GM18502 (cell line): Measurements from ENCODE around the gene ENAH.

Experiments
- ATAC-seq: cut with Tn5 transposase; IDR thresholded peaks from one replicate; pipeline ENCODE4 v1.9.1; 2021; ENCODE audit warnings: mild to moderate bottlenecking; ENCODE audit not compliant: unreplicated experiment, poor library complexity

ENAH gene

GRCh38 chr1:225462714-225463574, 190.0 kb downstream of the ENAH start:
- no peak for ATAC-seq

GRCh38 chr1:225462429-225462713, 190.6 kb downstream of the ENAH start:
- ATAC-seq: no peak

DNA sequence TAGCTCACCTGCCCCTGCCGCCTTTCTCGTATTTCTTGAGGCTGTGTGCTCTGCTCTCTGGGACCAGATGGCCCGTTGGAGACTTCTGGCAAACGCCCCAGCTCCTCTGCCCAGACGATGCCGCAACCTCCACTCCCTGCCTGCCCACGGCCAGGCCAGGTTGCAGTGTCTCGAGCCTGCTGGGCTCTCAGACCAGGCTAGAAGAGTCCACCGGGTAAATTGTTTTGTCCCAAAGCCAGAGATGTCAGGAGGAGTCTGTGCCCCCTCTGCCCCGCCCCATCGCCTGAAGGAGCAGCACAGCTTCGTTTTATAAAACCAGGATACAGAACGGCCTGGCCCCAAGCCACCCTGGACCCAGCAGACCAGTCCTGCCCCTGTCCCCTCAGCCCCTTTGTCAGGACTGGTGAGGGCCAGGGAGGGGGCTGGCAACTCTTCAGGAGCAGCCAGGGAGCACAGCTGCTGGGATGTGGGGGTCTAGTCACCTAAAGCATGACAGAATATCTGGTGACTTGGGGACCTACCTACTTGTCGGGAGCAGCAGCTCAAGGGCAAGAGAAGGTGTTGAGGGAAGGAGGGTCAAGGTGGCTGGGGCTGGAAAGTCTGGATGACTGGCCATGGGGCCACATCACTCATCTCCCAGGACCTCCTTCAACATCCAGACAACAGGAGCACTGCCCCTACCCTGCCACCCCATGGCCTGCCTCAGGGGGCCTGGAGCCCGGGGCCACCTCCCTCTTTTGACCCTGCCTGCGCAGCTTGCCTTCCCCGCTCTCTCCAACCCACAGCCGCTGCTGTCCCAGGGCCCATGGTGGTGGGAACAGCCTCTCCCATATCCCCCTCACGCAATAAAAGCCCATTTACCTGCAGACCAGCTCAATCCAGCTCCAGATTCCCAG, 191.1 kb downstream of the ENAH start:
- no peak for ATAC-seq

DNA sequence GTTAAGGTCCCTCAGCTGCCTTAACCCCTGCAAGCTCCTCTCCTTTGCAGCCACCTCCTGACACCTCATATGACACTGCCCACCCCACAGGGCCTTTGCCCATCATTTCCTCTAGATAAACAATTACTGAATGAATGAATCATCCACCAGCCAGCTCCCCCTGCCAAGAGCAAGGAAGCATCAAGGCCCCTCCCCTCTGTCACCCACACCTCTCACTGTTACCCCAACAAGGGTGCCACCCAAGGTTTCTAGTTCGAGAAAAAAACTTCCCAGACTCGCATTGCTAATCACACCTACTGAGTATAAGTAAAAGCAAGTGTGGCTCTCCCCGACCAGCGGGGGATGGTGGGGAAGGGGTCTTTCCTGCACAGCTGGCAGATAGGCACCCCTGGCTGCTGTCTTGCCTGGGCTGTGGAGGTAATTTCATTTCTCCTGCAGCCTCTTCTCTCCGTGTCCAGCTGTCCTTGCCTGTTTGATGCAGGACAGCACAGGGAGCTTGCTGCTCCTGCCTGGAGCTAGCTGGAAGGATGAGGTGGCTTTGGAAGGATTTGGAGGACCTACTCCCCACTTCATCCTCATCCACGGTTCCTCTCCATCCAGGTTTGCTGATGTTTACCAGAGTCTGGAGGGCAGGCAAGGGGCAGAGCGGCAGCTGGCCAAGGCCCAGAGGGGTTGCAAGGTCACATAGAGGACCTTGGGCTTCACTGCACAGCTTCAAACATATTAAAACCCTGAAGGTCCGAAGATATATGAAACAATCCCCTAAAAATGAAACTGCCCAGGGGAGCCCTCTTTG, 192.0 kb downstream of the ENAH start:
- no peak for ATAC-seq

DNA sequence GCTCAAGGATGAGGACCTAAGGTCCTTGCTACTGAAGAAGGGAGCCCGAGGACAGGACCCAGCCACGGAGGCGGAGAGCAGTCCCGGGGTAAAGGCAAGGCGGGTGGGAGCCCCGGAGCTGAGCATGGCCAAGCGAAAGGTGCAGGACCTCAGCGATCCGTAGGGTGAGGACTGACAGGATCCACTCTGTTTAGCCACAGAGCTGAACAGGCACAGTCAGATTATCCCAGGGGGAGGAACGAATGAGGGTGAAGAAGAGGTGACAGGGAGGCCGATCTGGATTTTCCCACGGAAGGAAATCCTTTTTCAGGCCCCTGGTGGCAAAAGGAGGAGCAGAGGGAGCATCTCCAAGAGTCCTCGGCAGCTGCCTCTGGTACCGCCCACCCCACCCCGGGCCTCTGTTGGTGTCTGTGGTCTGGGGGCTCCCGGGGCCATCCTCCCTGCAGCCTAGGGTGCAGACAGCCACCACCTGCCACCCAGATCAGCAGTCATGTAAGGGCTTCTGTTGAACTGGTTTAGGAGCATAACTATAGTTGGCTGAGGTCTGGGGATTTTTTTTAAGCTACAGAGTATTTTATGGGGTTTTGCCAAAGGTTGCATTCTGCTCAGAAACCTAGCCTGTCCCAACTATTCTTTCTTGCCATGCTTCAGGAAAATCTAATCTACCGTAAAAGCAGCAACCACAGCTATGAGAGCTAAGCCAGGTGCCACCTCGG, 192.7 kb downstream of the ENAH start:
- ATAC-seq: no peak

GRCh38 chr1:225458222-225458631, 194.7 kb downstream of the ENAH start:
- no peak for ATAC-seq

- ATAC-seq: no peak
Measured at GRCh38 chr1:225454733-225455132, 198.2 kb downstream of the ENAH start.

- no peak for ATAC-seq
Measured at GRCh38 chr1:225453797-225454648, 198.9 kb downstream of the ENAH start.

GRCh38 chr1:225451840-225452515, 200.9 kb downstream of the ENAH start:
- ATAC-seq: no peak

- no peak for ATAC-seq
Measured at GRCh38 chr1:225451340-225451739, 201.6 kb downstream of the ENAH start.

- no peak for ATAC-seq
Measured at GRCh38 chr1:225450491-225451191, 202.3 kb downstream of the ENAH start.

GRCh38 chr1:225449774-225450173, 203.1 kb downstream of the ENAH start:
- ATAC-seq: no peak

GRCh38 chr1:225449261-225449660, 203.7 kb downstream of the ENAH start:
- no peak for ATAC-seq

DNA sequence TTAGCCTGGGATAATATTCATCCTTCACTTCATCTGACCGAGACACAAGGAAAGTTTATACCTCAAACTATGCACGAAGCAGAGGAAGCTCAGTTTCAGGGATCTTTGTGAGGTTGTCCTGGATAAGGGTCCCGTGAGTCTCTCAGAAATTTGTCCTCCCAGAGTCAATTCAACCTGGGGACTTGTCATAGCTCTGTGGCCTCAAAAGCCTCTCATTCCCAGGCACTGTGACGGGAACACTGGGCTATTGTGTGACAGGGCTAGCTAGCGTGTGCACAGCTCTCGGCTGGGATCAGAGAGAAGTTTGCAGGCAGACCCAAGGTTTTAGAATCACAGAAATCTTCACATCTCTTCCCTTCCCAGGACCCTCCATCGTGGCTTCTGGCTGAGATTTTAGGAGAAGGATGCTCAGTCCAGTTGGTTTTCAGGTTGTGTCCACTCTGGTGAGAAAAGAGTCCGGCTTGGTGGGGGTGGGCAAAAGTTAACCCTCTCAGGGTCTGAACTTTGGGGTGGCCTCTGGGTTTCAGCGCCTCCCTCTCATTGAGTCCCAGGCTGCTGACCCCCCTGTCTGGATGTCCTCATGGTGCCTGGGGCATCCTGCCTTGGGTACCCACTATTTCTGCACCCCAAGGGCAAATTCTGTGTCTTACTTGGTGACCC, 204.6 kb downstream of the ENAH start:
- no peak for ATAC-seq

DNA sequence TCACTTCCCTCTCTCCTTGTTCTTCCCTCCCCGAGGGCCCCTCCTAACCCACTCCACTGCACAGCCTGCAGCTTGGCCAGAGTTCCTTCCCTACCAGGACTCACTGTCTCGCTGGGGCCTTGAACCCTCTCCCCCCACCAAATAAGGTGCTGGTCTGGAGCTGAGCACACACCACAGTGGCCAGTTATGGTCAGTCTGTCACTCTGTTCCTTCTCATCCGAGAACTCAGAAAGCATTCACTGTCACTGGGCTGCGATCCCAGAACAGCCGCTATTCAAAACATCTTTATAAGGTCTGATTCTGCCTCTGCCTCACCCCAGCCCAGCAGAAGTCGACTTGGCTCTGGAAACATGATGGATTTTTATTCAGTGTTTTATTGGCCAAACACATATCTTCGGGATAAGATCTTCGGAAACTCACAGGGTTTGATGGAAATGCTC, 205.3 kb downstream of the ENAH start:
- no peak for ATAC-seq

GRCh38 chr1:225446981-225447615, 205.8 kb downstream of the ENAH start:
- no peak for ATAC-seq

DNA sequence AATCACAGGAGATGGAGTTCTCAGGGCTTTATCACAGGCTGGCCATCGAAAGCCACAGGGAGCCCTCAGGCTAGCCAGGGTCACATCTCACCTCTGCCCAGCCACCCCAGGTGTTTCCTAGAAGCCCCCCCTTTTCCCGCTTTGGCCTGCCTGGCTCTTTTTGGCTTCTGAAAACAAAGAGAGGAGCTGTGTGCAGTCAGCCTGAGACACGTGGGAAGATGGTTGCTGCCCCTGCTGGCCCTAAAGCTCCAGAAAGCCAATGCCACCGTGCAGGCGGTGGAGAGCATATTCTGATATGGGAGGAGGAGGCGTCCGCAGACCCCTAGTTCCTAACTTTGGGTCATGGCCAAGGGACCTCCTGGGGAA, 206.3 kb downstream of the ENAH start:
- ATAC-seq: no peak
